Right renal cortex interstitium (tissue), 3 donors: ENCODE data around the gene CRB1. TPM values are rescaled to one million over a fixed set of nuclear protein-coding genes. Genes with fewer than 3 reads are reported as not detected.
"Not testable (repeated sequence)": the region's sequence is repeated elsewhere in the genome, so short reads cannot be mapped to it uniquely, and the experiment has no call there.

Experiments
- DNase-seq, 3 donors: peaks; one replicate each; pipeline ENCODE4 v3.0.0-alpha.2; 2013; ENCODE audit warnings: low read depth in 3 of 3, low spot score in 2 of 3
- polyA plus RNA-seq, 3 donors: library from polyadenylated mRNA; unstranded; fragments of 120-200 nt; gene quantifications; one replicate each; pipeline ENCODE4 v1.2.1, GENCODE V29; 2013; ENCODE audit not compliant: insufficient read length in 3 of 3

The CRB1 gene
- polyA plus RNA-seq, 3 donors: 2.9 to 3.8 (median 3.3) TPM

DNA sequence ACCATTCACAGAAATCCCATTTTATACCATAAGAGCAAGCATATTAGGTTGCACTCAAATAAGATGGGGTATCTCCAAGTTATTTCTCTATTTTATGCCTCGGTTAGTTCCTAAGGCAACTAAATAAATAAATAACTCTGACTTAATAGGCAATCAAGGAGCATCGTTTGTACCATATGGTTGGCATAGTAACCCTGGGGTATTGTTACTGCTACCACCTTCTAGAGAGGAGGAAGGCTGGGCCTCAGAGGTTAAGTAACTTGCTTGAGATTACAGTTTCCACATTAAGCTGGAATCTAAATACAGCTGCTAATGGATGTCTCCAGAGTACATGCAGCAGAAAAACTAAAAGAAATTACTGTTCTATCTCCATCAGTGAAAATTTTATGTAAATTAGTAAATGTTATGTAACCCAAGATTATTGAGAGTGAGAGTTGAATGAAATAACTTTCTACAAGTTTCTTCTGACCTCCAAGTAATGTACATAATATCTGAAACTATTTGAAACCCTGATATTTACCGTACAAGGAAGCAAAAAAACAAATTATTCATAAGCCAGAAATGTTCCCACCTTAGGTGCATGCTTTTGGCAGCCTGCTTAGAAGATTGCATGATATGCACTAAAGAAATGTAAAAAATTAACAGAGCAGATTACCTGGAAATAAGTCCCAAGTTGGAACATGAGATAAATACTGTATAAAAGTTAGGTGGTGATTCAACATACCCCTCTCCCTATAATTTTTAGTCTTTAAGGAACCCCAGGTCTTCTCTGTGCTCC, 127.0 kb downstream of the CRB1 start:
- no peak for DNase-seq

- no peak for DNase-seq
Measured at GRCh38 chr1:197397895-197398294, 129.8 kb downstream of the CRB1 start.

GRCh38 chr1:197399755-197400521, 131.9 kb downstream of the CRB1 start:
- DNase-seq: no peak

DNA sequence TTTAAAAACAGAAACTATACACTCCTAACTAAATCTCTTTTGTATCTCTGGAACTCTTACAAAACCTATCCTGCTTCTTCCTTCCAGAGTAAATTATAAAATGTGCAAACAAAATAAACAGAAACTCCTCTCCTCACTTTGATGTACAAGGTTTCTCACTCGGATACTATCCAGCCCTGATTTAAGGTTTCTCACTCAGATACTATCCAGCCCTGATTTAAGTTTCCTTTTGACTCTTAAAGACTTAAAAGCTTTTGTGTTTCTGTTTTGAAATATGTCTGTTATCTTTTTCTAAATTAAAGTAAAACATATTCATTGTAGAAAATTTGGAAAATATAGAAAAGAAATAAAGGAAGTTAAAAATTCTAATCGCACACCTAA, 132.5 kb downstream of the CRB1 start:
- no peak for DNase-seq

DNA sequence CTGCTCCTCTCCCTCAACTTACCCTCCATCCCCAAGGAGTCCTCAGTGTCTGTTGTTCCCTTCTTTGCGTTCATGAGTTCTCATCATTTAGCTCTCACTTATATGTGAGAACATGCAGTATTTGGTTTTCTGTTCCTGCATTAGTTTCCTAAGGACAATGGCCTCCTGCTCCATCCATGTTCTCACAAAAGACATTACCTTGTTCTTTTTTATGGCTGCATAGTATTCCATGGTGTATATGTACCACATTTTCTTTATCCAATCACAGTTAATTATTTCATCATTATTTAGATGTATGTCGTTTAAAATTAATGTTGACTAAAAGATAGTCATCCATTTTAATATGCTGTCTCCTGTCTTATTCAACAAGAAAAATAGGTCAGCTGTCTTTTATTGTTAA, 134.1 kb downstream of the CRB1 start:
- DNase-seq: no peak

DNA sequence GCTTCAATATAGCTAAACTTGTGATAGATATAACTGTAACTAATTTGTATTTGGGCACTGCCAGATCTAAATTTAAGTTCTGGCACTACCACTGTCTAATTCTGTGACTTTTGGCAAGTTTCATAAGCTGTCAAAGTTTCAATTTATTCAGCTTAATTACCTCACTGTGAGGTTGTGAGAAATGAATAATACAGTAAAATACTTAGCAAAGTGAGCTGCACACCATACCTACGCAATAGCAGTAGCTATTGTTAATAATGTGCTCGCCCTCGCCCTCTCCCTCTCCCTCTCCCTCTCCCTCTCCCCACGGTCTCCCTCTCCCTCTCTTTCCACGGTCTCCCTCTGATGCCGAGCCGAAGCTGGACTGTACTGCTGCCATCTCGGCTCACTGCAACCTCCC, 136.7 kb downstream of the CRB1 start:
- DNase-seq: not testable (repeated sequence)

DNA sequence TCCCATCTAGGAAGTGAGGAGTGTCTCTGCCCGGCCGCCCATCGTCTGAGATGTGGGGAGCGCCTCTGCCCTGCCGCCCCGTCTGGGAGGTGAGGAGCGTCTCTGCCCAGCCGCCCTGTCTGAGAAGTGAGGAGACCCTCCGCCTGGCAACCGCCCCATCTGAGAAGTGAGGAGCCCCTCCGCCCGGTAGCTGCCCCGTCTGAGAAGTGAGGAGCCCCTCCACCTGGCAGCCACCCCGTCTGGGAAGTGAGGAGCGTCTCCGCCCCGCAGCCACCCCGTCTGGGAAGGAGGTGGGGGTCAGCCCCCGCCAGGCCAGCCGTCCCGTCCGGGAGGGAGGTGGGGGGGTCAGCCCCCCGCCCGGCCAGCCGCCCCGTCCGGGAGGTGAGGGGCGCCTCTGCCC, 137.6 kb downstream of the CRB1 start:
- DNase-seq: not testable (repeated sequence)

GRCh38 chr1:197413564-197413963, 145.5 kb downstream of the CRB1 start:
- DNase-seq: no peak

- DNase-seq: no peak
Measured at GRCh38 chr1:197415221-197415620, 147.2 kb downstream of the CRB1 start.

GRCh38 chr1:197418693-197419092, 150.6 kb downstream of the CRB1 start:
- no peak for DNase-seq

GRCh38 chr1:197422993-197423392, 154.9 kb downstream of the CRB1 start:
- no peak for DNase-seq

- DNase-seq: no peak
Measured at GRCh38 chr1:197424380-197424779, 156.3 kb downstream of the CRB1 start.

GRCh38 chr1:197429372-197429771, 161.3 kb downstream of the CRB1 start:
- DNase-seq: no peak

DNA sequence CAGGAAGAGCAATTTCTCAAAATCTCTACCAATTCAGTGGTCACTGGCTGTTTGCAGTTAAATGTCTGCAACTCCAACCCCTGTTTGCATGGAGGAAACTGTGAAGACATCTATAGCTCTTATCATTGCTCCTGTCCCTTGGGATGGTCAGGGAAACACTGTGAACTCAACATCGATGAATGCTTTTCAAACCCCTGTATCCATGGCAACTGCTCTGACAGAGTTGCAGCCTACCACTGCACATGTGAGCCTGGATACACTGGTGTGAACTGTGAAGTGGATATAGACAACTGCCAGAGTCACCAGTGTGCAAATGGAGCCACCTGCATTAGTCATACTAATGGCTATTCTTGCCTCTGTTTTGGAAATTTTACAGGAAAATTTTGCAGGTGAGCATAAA, 167.2 kb downstream of the CRB1 start:
- DNase-seq: no peak

- DNase-seq: no peak
Measured at GRCh38 chr1:197437601-197438000, 169.5 kb downstream of the CRB1 start.

GRCh38 chr1:197438010-197438790, 170.1 kb downstream of the CRB1 start:
- DNase-seq: peak in 1 of 3 donors; percentile 7

DNA sequence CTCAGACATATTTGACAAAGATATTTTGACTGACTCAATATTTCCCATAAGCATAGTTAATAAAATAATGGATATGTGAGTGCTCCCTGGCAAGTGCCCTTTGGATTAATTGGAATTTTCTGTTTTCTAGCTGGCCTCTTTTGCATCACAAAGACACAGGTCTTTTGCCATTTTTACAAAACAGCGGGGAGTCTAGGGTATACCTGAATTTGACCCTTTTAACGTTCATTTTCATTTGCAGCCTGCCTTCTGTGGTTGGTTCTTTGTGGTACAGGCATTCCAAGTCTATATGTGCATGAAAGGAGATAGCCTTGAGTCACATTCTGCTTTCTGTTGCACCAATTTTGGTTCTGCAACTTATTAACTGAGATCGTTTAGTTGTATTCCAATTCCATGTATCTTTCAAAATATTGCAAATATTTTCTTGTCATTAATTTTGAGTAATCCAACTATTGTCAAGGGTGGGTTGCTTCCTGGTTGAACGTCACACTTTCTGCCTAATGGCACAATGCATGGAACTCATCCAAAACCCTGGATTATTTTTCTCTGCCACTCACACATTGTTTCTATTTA, 171.7 kb downstream of the CRB1 start:
- no peak for DNase-seq

DNA sequence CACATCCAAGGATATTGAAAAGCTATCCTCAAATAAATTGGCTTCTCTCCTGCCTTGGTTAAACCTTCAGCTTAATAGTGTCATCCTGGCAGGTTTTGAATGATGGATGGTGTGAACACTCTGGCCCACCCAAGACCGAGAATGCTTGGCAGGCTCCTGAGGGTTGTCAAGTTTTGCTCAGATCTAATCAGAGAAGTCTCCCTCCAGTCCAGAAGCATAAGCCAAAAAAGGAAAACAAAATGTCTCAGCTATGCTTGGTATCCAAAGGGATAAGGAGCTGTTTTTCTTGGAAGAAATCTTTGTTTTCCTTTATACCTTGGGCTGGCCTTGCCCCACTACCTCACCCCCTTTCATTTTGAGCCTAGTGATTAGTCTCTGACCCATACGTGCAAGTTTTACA, 172.7 kb downstream of the CRB1 start:
- no peak for DNase-seq

DNA sequence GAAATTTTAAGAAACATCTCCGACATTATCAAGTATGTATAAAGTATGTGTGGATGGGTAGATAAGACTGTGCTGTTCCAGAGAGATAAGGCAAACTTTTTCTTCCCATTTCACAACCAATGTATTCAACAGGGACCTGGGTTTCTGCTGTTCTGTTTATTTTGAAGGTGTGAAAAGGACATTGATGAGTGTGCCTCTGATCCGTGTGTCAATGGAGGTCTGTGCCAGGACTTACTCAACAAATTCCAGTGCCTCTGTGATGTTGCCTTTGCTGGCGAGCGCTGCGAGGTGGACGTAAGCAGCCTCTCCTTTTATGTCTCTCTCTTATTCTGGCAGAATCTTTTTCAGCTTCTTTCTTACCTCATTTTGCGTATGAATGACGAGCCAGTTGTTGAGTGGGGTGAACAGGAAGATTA, 174.0 kb downstream of the CRB1 start:
- DNase-seq: no peak

DNA sequence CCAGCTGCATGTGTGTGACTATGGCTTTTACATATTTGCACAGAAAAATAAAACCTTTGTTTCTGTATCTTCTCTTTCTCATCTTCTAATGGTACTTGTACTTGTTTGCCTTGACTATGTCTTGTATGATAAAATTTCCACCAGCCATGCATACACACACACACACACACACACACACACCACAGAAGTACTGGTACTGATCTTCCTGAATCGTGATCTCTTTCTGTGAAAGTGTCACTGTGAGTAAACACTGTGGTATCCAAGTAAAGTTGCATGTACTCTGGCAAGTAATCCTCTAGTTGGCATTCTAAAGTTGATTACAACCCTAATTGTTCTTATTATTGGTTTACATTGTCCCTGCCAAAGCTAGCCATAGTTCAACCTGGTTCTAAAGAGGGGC, 176.7 kb downstream of the CRB1 start:
- no peak for DNase-seq
